GM20000 (cell line): ENCODE results near the gene CYP39A1.

Experiments used
- DNase-seq: peaks from one replicate; pipeline ENCODE4 v3.0.0; 2012; ENCODE audit warnings: low spot score
- TF ChIP-seq, protein P1 (sequence below): IDR thresholded peaks from 2 replicates; pipeline ENCODE4 v1.5.1; 2012; ENCODE audit warnings: mild to moderate bottlenecking, control low read depth; ENCODE audit errors: extremely low read depth, missing control alignments

CYP39A1 gene

DNA sequence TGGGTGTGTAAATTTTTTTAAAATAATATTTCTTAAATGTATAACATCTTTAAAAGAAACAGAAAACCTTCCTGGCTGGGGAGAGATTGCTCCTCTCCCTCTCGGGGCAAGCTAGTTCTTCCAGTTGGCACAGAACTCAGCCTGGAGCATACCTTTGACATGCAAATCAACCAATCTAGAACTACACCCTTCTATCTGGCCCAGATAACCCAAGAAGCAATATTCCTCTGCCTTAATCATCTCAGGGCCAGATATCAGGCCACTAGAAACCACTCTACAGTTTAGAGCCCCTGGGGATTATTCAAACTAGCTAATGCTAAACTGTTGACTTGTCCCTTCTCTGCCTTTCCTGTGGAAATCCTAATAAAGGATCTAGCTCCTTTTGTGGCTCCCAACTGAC, 33.9 kb downstream of the CYP39A1 start:
- TF ChIP-seq, protein P1, sequence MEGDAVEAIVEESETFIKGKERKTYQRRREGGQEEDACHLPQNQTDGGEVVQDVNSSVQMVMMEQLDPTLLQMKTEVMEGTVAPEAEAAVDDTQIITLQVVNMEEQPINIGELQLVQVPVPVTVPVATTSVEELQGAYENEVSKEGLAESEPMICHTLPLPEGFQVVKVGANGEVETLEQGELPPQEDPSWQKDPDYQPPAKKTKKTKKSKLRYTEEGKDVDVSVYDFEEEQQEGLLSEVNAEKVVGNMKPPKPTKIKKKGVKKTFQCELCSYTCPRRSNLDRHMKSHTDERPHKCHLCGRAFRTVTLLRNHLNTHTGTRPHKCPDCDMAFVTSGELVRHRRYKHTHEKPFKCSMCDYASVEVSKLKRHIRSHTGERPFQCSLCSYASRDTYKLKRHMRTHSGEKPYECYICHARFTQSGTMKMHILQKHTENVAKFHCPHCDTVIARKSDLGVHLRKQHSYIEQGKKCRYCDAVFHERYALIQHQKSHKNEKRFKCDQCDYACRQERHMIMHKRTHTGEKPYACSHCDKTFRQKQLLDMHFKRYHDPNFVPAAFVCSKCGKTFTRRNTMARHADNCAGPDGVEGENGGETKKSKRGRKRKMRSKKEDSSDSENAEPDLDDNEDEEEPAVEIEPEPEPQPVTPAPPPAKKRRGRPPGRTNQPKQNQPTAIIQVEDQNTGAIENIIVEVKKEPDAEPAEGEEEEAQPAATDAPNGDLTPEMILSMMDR: no peak
- no peak for DNase-seq

DNA sequence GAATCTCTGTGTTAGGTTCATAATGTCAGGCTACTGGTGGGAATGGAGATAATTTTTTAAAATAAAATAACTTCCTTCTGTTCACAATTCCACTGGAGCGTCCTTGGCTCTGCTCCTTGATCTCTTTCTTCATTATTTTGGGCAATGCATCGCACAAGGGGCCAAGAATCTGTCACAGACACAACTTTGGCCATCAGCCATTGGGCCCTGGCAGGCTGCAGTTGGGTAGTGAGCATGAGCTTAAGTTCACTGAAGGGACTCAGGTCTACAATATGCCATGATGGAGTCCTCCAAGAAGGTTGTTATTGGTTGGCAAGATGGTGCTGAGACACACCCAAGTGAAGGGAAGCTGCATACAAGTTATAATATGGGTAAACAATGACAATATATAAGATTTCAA, 40.0 kb downstream of the CYP39A1 start:
- TF ChIP-seq, protein P1: no peak

DNA sequence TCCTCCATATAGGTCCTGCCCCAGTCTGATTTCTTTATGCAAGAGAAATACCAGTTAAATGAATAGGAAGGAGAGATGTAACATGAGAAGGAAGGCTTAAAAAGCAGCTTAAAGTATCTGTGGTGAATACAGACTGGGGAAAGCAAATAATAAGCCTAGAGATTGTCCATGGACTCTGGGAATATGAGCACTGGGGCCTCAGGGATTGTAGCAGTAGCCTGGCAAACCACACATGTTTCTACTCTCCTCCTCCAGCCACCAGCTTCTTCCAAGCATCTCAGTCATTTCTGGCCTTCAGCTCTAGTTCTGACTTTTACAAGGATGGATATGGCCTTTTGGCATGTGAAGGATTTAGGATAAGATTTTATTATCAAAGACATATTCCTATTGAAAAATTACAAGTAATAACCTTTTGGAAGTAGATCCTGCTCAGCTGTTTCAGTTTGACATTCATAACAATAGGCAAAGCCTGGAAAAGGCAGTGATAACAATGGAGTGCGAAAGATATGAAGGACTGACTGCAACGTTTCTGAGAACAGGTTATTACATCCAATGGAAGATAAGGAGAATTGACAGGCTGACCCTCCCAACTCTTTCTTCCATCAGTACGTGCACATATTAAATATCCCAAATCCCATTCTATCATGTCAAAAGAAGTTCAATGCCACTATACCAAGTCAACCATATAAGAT, 41.6 kb downstream of the CYP39A1 start:
- TF ChIP-seq, protein P1: no peak
- DNase-seq: no peak

More for the DNA sequence above, 40.0 kb downstream of the CYP39A1 start:
- no peak for DNase-seq

DNA sequence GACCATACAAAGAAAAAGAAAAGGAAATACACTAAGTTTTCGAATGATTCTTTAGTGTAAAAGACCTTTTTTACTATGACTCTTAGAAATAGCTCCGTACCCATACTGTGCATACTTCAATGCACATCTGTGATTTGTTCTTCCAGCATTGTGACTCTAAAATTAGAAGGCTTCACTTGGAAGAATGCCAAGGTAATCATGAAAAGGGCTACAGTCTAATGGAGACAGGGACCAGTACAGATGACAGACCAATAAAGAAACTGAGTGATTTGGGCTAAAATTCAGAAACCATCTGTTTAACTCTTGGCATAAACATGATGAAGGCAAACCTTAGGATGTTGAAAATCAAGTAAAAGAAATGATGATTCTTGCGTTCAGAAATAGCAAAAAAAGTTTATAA, 46.3 kb downstream of the CYP39A1 start:
- TF ChIP-seq, protein P1: no peak

DNA sequence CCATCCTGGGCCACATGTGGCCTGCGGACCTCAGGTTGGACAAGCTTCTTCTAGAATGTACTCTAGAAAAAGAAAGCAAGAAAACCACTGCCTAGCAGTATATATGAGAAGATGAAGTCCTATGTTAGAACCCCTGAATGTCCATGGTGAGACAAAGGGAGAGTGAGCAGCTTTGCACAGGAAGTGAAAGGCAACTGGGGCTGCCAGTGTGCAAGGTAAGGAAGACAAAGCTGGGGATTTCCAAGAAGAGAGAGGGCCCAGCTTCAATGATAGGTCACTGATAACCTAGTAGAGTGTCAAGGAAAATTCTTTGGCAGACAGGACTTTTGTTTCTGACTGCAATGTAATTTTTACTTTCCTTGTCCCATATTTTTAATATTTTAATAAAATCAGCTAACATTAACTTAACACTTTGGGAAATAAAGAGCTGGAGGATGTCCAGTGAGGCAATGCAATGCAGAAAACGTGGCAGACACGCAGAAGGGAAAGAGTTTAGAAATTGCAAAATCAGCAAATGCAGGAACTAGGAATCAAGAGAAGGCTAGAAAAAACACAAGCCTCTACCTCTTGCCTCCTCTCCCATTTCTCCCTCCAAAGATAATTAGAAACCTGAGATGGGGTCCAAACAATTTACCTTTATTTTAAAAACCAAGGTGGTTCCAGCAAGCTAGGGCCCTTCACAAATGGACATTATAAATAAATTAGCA, 47.4 kb downstream of the CYP39A1 start:
- peak; percentile 8 for DNase-seq
- TF ChIP-seq, protein P1: no peak

More for the DNA sequence above, 46.3 kb downstream of the CYP39A1 start:
- DNase-seq: no peak

DNA sequence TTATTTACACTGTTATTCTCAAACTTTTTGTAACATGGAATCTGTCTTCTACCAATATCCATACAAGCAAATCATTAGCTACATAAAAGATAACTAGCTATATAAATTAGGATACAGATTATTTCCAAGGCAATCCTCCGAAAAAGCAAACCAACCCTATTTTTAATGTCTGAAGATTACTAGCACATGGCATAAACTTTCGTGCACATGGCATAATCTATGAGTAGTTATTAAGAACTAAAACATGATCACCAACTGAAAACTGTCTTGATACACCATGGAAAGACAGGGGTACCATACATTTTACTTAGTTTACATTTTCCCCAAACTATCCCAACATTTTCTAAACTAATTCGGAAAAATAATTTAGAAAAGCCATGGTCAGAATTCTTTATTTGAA, 54.4 kb downstream of the CYP39A1 start:
- no peak for DNase-seq
- TF ChIP-seq, protein P1: no peak

DNA sequence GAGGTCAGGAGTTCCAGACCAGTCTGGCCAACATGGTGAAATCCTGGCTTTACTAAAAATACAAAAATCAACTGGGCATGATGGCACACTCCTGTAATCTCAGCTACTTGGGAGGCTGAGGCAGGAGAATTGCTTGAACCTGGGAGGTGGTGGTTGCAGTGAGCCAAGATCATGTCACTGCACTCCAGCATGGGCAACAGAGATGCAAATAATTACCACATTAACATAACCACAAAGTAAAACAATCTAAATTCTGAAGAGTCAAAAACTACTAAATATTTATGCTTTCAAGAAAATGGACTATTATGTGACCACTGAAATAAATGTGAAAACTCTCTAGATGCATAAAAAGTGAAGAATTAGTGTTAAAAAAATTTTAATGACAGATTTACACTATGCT, 59.9 kb downstream of the CYP39A1 start:
- TF ChIP-seq, protein P1: no peak
- DNase-seq: no peak
